Thoracic aorta (tissue), 2 donors: ENCODE results near the gene EEFSEC. TPM values are rescaled to one million over a fixed set of nuclear protein-coding genes. Genes with fewer than 3 reads are reported as not detected.

Experiments
- ATAC-seq: fragments of 150-250 bp; one replicate; pipeline ENCODE4 v1.8.0; 2017; ENCODE audit warnings: low read depth; ENCODE audit not compliant: insufficient number of reproducible peaks, low FRiP score
- DNase-seq: peaks from one replicate; pipeline ENCODE4 v3.0.0-alpha.2; 2020; ENCODE audit warnings: low spot score
- H3K27ac ChIP-seq, 2 donors: fragments of 200-600 bp; sonication (generic); 1 replicate in 1 of 2; 2 replicates in 1 of 2; pipeline ENCODE4 v1.5.1; 2016; ENCODE audit warnings: mild to moderate bottlenecking in 2 of 2, moderate library complexity in 2 of 2
- H3K27me3 ChIP-seq: fragments of 200-600 bp; sonication (generic); replicated peaks from 2 replicates; pipeline ENCODE4 v1.6.0; 2016; ENCODE audit warnings: mild to moderate bottlenecking; ENCODE audit not compliant: insufficient read depth
- H3K36me3 ChIP-seq: fragments of 200-600 bp; sonication (generic); one replicate; pipeline ENCODE4 v1.5.1; 2016
- H3K4me1 ChIP-seq, 2 donors: fragments of 200-600 bp; sonication (generic); 1 replicate in 1 of 2; 2 replicates in 1 of 2; pipeline versions ENCODE4 v1.5.1 to v1.6.0; 2016; ENCODE audit warnings: low read depth in 2 of 2, mild to moderate bottlenecking in 1 of 2; ENCODE audit not compliant: control insufficient read depth in 1 of 2
- H3K4me3 ChIP-seq: fragments of 200-600 bp; sonication (generic); 2 replicates; pipeline ENCODE4 v1.5.1; 2016; ENCODE audit warnings: mild to moderate bottlenecking
- H3K9me3 ChIP-seq: fragments of 200-600 bp; sonication (generic); 2 replicates; pipeline ENCODE4 v1.5.1; 2016
- total RNA-seq, 2 donors: library from RNA; depleted of rRNA; stranded (reverse); fragments of >200 nt; gene quantifications; one replicate each; pipeline versions ENCODE4 v1.1.0 to v1.2.3, GENCODE V29; 2016
- TF ChIP-seq, protein P1 (sequence below): fragments of 200-600 bp; sonication (generic); IDR thresholded peaks from one replicate; pipeline ENCODE4 v1.5.1; 2019; ENCODE audit warnings: antibody characterized with exemption

EEFSEC gene
- total RNA-seq, 2 donors from 2014 or later: 16.1 to 17.5 TPM

- ATAC-seq (no peak), DNase-seq (no peak)
- Histone ChIP-seq H3K27me3 (no peaks in the 10 kb centered on the region), H3K27ac (no peak overlapping the region), H3K9me3 (no peaks in the 10 kb centered on the region), H3K4me1 (peaks cover 0 to 7% of the 10 kb centered on the region in 2 donors), H3K36me3 (peaks cover 10% of the 10 kb centered on the region), H3K4me3 (no peak overlapping the region)
- TF ChIP-seq, protein P1, sequence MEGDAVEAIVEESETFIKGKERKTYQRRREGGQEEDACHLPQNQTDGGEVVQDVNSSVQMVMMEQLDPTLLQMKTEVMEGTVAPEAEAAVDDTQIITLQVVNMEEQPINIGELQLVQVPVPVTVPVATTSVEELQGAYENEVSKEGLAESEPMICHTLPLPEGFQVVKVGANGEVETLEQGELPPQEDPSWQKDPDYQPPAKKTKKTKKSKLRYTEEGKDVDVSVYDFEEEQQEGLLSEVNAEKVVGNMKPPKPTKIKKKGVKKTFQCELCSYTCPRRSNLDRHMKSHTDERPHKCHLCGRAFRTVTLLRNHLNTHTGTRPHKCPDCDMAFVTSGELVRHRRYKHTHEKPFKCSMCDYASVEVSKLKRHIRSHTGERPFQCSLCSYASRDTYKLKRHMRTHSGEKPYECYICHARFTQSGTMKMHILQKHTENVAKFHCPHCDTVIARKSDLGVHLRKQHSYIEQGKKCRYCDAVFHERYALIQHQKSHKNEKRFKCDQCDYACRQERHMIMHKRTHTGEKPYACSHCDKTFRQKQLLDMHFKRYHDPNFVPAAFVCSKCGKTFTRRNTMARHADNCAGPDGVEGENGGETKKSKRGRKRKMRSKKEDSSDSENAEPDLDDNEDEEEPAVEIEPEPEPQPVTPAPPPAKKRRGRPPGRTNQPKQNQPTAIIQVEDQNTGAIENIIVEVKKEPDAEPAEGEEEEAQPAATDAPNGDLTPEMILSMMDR: no peak
Measured at GRCh38 chr3:128242818-128243601, 89.7 kb downstream of the EEFSEC start.

DNA sequence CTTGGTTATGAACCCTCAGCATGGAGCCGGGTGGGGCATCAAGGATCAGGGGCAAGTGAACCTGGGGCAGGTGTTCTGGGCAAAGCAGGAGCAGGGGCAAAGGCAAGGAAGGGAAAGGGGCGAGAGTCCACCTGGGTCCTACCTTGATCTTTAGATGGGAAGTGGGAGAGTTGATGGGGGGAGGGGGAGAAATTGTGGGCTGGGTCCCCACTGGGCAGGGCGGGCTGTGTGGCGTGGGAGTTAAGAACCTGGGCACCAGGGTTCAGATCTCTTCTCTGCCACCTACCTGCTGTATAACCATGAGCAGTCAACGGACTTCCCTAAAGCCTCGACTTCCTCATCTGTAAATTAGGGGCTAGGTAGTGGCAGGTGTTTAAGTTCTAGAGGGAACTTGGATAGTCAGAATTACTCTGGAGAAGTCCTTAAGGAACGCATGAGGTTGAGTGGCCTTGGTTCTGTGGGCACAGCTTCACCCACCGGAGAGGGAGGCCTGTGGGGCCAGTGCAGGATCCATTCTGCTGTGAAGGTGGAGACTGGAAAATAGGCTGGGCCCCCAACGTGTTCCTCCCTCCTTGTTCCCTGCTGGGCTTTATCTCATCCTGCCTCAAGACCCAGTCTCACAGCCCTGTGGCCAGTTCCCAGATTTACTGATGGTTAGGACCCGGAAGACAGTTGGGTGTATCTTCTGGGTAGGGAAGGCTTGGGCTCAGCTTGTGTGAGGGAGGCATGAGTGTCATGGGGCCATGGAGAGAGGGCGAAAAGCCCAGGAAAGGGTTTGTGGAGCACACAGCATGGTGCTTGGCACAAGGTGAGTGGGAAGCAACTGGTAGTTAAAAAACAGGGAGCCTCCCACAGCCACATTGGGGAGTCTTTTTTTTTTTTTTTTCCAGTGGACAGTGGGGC, 90.6 kb downstream of the EEFSEC start:
- Histone ChIP-seq H3K4me1 (no peaks in the 10 kb centered on the region), H3K36me3 (peaks cover 13% of the 10 kb centered on the region), H3K27me3 (no peaks in the 10 kb centered on the region), H3K4me3 (no peak overlapping the region), H3K27ac (no peak overlapping the region), H3K9me3 (no peaks in the 10 kb centered on the region)
- TF ChIP-seq, protein P1: no peak
- ATAC-seq (no peak), DNase-seq (no peak)

DNA sequence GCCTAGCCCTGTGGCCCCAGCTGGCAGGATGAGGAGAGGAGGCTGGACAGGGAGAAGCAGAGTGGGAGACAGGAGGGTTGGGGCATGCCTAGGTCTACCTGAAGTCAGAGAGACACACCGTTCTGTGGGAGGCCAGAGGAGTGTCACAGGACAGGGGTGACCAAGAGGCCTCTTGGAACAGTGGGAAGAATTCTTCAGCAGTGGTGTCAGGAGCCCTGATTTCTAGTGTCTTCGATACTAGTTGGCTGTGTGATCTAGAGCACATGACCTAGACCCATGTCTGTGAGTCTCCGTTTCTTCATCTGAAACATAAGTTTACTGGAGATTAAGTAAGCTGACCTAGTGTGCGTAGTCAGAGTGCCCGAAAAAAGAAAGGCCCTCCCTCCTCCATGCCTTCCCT, 92.2 kb downstream of the EEFSEC start:
- no peaks in the 10 kb centered on the region for H3K27me3 ChIP-seq
- peaks cover 13% of the 10 kb centered on the region for H3K36me3 ChIP-seq
- H3K9me3 ChIP-seq: no peaks in the 10 kb centered on the region
- H3K4me3 ChIP-seq: no peak overlapping the region
- TF ChIP-seq, protein P1: no peak
- no peaks in the 10 kb centered on the region for H3K4me1 ChIP-seq
- DNase-seq (no peak), ATAC-seq (no peak)
- no peak overlapping the region for H3K27ac ChIP-seq

DNA sequence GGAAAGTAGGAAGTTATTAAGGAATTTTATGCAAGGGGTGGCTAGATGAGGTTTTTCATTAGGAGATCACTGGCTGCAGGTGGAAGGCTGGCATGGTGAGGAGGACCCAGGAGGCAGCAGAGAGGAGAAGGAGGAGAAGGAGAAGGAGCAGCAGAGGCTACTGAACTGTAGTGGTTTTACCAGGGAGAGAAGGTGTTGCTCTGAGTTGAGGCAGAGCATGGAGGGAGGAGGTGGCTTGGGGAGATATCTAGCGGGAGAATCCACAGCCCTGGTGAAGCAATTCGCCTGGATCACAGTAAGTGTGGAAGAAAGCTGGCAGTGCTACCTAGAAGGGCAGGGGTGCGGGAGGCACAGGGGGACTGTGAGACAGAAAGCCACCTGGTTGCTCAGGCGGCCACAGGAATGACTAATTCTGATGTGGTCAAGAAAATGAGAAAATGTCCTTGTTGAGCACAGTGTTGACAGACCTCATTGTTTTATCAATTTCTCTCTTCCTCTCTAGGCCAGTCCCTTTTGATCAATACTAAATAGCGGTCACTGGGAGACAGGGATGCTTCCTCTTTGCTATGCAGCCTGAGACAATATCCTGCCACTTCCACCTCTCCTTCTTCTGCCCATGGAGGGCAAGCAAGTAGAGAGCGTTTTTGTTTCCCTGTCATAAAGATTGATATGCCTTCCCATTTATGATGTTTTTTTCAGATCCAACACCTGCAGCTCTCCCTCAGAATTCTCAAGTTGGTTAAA, 94.6 kb downstream of the EEFSEC start:
- H3K27me3 ChIP-seq: no peaks in the 10 kb centered on the region
- no peaks in the 10 kb centered on the region for H3K4me1 ChIP-seq
- DNase-seq (no peak), ATAC-seq (no peak)
- TF ChIP-seq, protein P1: no peak
- peaks cover 15% of the 10 kb centered on the region for H3K36me3 ChIP-seq
- H3K4me3 ChIP-seq: no peak overlapping the region
- H3K9me3 ChIP-seq: no peaks in the 10 kb centered on the region
- H3K27ac ChIP-seq: no peak overlapping the region
